CD4-positive, alpha-beta memory T cell (primary cell): ENCODE measurements around the gene DQX1. TPM values are rescaled to one million over a fixed set of nuclear protein-coding genes. Genes with fewer than 3 reads are reported as not detected.
"Not testable (repeated sequence)": the region's sequence is repeated elsewhere in the genome, so short reads cannot be mapped to it uniquely, and the experiment has no call there.

Experiments used
- CTCF ChIA-PET: fragments of 350-600 bp; sonication (Branson Sonifier 250); formaldehyde crosslinking; loops from one replicate; lab custom pipeline; 2021; ENCODE audit warnings: inconsistent platforms; ENCODE audit not compliant: partially characterized antibody; lab: Charles Lee
- POLR2A ChIA-PET: fragments of 350-600 bp; sonication (Branson Sonifier 250); formaldehyde crosslinking; loops from one replicate; lab custom pipeline; 2021; ENCODE audit not compliant: partially characterized antibody; lab: Charles Lee
- DNase-seq, 5 donors: peaks; one replicate each; pipeline versions ENCODE4 v3.0.0 to v3.0.0-alpha.2; 2020 to 2022; ENCODE audit warnings: mixed read lengths in 1 of 5
- H3K27ac ChIP-seq: one replicate; pipeline ENCODE4 v1.7.0; 2013; ENCODE audit warnings: low read depth, low read length
- H3K27me3 ChIP-seq: 2 replicates; pipeline ENCODE4 v1.7.0; 2013; ENCODE audit warnings: mild to moderate bottlenecking, low read length, moderate library complexity; ENCODE audit not compliant: insufficient read depth
- H3K36me3 ChIP-seq: 2 replicates; pipeline ENCODE4 v1.7.0; 2013; ENCODE audit warnings: mild to moderate bottlenecking, low read length, moderate library complexity; ENCODE audit not compliant: insufficient read depth
- H3K4me1 ChIP-seq: 2 replicates; pipeline ENCODE4 v1.7.0; 2013; ENCODE audit warnings: mild to moderate bottlenecking, low read length, moderate library complexity; ENCODE audit not compliant: insufficient read depth
- H3K4me3 ChIP-seq, 2 donors: one replicate each; pipeline ENCODE4 v1.7.0; 2013; ENCODE audit warnings: low read length in 2 of 2, mild to moderate bottlenecking in 1 of 2
- H3K9me3 ChIP-seq, 2 donors: one replicate each; pipeline ENCODE4 v1.7.0; 2013; ENCODE audit warnings: low read length in 2 of 2, control low read depth in 1 of 2; ENCODE audit not compliant: control insufficient read depth in 1 of 2
- H3K27ac Mint-ChIP-seq, 7 donors: one replicate each; pipeline ENCODE4 v1.8.0; 2020 to 2021; ENCODE audit warnings: mixed read lengths in 7 of 7, mild to moderate bottlenecking in 6 of 7, inconsistent platforms in 3 of 7, moderate library complexity in 3 of 7
- H3K27me3 Mint-ChIP-seq, 2 donors: one replicate each; pipeline ENCODE4 v1.8.0; 2020 to 2021; ENCODE audit warnings: mixed read lengths in 2 of 2
- H3K36me3 Mint-ChIP-seq, 2 donors: one replicate each; pipeline ENCODE4 v1.8.0; 2020 to 2021; ENCODE audit warnings: mixed read lengths in 2 of 2, inconsistent platforms in 1 of 2, mild to moderate bottlenecking in 1 of 2
- H3K4me1 Mint-ChIP-seq, 4 donors: one replicate each; pipeline ENCODE4 v1.8.0; 2020 to 2021; ENCODE audit warnings: mixed read lengths in 4 of 4, mild to moderate bottlenecking in 1 of 4
- H3K4me3 Mint-ChIP-seq, 8 donors: one replicate each; pipeline ENCODE4 v1.8.0; 2020 to 2021; ENCODE audit warnings: mixed read lengths in 8 of 8, mild to moderate bottlenecking in 7 of 8, moderate library complexity in 6 of 8, inconsistent platforms in 3 of 8
- H3K9me3 Mint-ChIP-seq, 8 donors: one replicate each; pipeline ENCODE4 v1.8.0; 2020 to 2021; ENCODE audit warnings: mixed read lengths in 8 of 8, mild to moderate bottlenecking in 5 of 8, inconsistent platforms in 3 of 8, moderate library complexity in 1 of 8
- intact Hi-C: fragments of 100-400 bp; cut with micrococcal nuclease; formaldehyde crosslinking; loops from one replicate; pipeline ENCODE4 v1.15.1; 2023
- polyA plus RNA-seq, 2 donors: library from polyadenylated mRNA; unstranded; fragments of 300-500 nt; fragmentation: Illumina TruSeq; gene quantifications; one replicate each; pipeline ENCODE4 v1.2.3, GENCODE V29; 2021
- total RNA-seq, 2 experiments: library from RNA; stranded (reverse); gene quantifications; one replicate each; pipeline ENCODE4 v1.2.3, GENCODE V29; 2021

The DQX1 gene
- total and polyA plus RNA-seq, 4 experiments from 2014 or later, result 0.35 to 0.44 TPM; not detected in 2

DNA sequence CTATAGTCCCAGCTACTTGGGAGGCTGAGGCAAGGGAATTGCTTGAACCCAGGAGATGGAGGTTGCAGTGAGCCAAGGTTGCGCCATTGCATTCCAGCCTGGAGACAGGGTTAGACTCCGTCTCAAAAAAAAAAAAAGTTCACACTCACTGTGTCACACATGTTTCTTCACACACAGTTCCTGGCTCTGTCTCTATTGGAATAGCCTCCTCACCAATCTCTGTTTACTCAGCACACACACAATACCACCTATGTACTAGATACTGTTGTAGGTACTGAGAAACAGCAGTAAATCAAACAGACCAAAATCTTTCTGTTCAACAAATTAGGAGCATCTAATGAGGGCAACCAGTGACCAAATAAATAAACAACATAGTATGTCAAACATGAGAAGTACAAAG is 39.9 kb downstream of the DQX1 start:
- CTCF ChIA-PET, result interaction anchor here (11.3 kb wide), 1 partner anchor 102 kb away, joined by 141 read pairs; no protein-coding TSS in a partner anchor
- intact Hi-C loops, result loop anchor here (10.0 kb wide), 1 partner anchor 169 kb away; the partner anchor contains the start of gene SEMA4F
- Mint-ChIP-seq H3K4me3 (peak overlapping the region in 1 of 8 donors; percentile 41), H3K27ac (no peak overlapping the region), H3K9me3 (no peaks in the 10 kb centered on the region), H3K27me3 (no peaks in the 10 kb centered on the region), H3K4me1 (peaks cover 12 to 26% (median 17%) of the 10 kb centered on the region in 4 donors), H3K36me3 (peaks cover 30 to 41% of the 10 kb centered on the region in 2 donors)
- Histone ChIP-seq H3K9me3 (no peaks in the 10 kb centered on the region), H3K27me3 (no peaks in the 10 kb centered on the region), H3K4me3 (no peak overlapping the region), H3K4me1 (peaks cover 23% of the 10 kb centered on the region), H3K36me3 (peaks cover 17% of the 10 kb centered on the region), H3K27ac (no peak overlapping the region)
- no peak for DNase-seq
- POLR2A ChIA-PET, result no interaction called here

GRCh38 chr2:74483675-74484164 is 42.3 kb downstream of the DQX1 start:
- Histone ChIP-seq H3K4me1 (peaks cover 28% of the 10 kb centered on the region), H3K4me3 (peak overlapping the region; percentile 57 to 100), H3K27ac (peak overlapping the region; percentile 91)
- not testable (repeated sequence) for H3K9me3 ChIP-seq, H3K9me3 Mint-ChIP-seq, H3K27me3 ChIP-seq, H3K27me3 Mint-ChIP-seq, H3K36me3 ChIP-seq, DNase-seq
- CTCF ChIA-PET, result interaction anchor here (0.6 to 11.3 kb wide), 20 partner anchors 9 to 747 kb away, joined by 3 to 141 read pairs (median 8); partner anchors contain the start of genes AUP1, DQX1, HTRA2 and INO80B
- peaks cover 17 to 43% (median 25%) of the 10 kb centered on the region in 4 donors for H3K4me1 Mint-ChIP-seq
- peaks cover 19 to 36% of the 10 kb centered on the region in 2 donors for H3K36me3 Mint-ChIP-seq
- H3K27ac Mint-ChIP-seq, result peak overlapping the region; percentile 91 to 100 (median 100)
- intact Hi-C loops, result loop anchor here (1.0 to 10.0 kb wide), 12 partner anchors 11 to 393 kb away; partner anchors contain the start of genes C2orf81, DOK1, MOB1A and MRPL53
- POLR2A ChIA-PET, result interaction anchor here (0.8 to 14.3 kb wide), 24 partner anchors 10 to 746 kb away, joined by 3 to 516 read pairs (median 6); partner anchors contain the start of genes AUP1, C2orf81, HTRA2 and INO80B
- peak overlapping the region; percentile 99 to 100 (median 100) for H3K4me3 Mint-ChIP-seq

GRCh38 chr2:74482801-74483674 is 43.0 kb downstream of the DQX1 start, which contains the start of the genes CCDC142 and TTC31:
Gene CCDC142, minus strand, starts transcription at chr2:74482998. Its CDS starts 161 bp downstream, at chr2:74482837.
Gene TTC31, plus strand, starts transcription at chr2:74483081. Its CDS starts 15 bp downstream, at chr2:74483096.
- Histone ChIP-seq H3K4me3 (peak within 1 kb of the TSS; percentile 57 to 100), H3K9me3 (no peaks in the 10 kb centered on the region), H3K4me1 (peaks cover 28% of the 10 kb centered on the region), H3K27ac (peak within 1 kb of the TSS; percentile 91), H3K36me3 (no peaks in the 10 kb centered on the region), H3K27me3 (no peaks in the 10 kb centered on the region)
- intact Hi-C loops, result loop anchor here (1.0 to 10.0 kb wide), 12 partner anchors 11 to 393 kb away; partner anchors contain the start of genes C2orf81, DOK1, MOB1A and MRPL53
- DNase-seq, result peak; percentile 94 to 98 (median 96)
- Mint-ChIP-seq H3K36me3 (peaks cover 19 to 36% of the 10 kb centered on the region in 2 donors), H3K27me3 (no peaks in the 10 kb centered on the region), H3K9me3 (no peaks in the 10 kb centered on the region), H3K4me3 (peak within 1 kb of the TSS; percentile 99 to 100 (median 100)), H3K27ac (peak within 1 kb of the TSS; percentile 91 to 100 (median 100)), H3K4me1 (peaks cover 17 to 43% (median 25%) of the 10 kb centered on the region in 4 donors)
- POLR2A ChIA-PET, result interaction anchor here (0.6 to 14.3 kb wide), 33 partner anchors 10 to 746 kb away, joined by 3 to 516 read pairs (median 4); partner anchors contain the start of genes AUP1, C2orf81, HTRA2 and INO80B
- CTCF ChIA-PET, result interaction anchor here (0.6 to 11.3 kb wide), 26 partner anchors 9 to 746 kb away, joined by 3 to 141 read pairs (median 5); partner anchors contain the start of genes AUP1, DQX1, HTRA2 and INO80B

GRCh38 chr2:74481961-74482800 is 43.9 kb downstream of the DQX1 start:
- Mint-ChIP-seq H3K4me3 (peak overlapping the region; percentile 99 to 100 (median 100)), H3K36me3 (peaks cover 19 to 41% of the 10 kb centered on the region in 2 donors), H3K27me3 (no peaks in the 10 kb centered on the region), H3K4me1 (peaks cover 19 to 43% (median 27%) of the 10 kb centered on the region in 4 donors), H3K9me3 (no peaks in the 10 kb centered on the region), H3K27ac (peak overlapping the region; percentile 91 to 100 (median 100))
- Histone ChIP-seq H3K36me3 (peaks cover 4% of the 10 kb centered on the region), H3K27me3 (no peaks in the 10 kb centered on the region), H3K4me1 (peaks cover 28% of the 10 kb centered on the region), H3K27ac (peak overlapping the region; percentile 91), H3K9me3 (no peaks in the 10 kb centered on the region), H3K4me3 (peak overlapping the region; percentile 57 to 100)
- DNase-seq, result peak in 2 of 5 donors; percentile 23 to 60
- intact Hi-C loops, result loop anchor here (2.0 to 10.0 kb wide), 2 partner anchors 73 to 173 kb away; partner anchors contain the start of genes DOK1 and SEMA4F
- ChIA-PET POLR2A (interaction anchor here (0.6 to 14.3 kb wide), 29 partner anchors 9 to 745 kb away, joined by 3 to 516 read pairs (median 6); partner anchors contain the start of genes AUP1, C2orf81, HTRA2 and INO80B), CTCF (interaction anchor here (0.8 to 11.3 kb wide), 23 partner anchors 8 to 654 kb away, joined by 3 to 141 read pairs (median 6); partner anchors contain the start of genes AUP1, DQX1, HTRA2 and INO80B)

DNA sequence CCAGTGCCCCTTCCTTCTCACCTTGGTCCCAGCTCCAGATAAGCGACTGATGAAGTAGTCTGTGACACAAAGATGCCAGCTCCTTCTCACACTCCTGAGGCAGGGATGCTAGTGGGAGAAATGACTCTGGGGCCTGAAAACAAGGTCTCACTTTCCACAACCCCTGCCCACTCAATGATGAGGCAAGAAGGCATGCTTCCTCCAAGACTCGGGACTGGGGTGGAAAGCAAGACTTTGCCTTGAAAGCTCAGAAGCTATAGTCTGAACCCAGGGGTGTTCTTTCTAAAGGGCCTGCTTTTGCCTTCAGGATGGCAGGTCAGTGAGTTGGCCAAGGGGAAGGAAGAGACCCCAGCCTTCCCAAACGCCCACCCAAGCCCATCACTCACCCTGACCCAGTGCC is 44.6 kb downstream of the DQX1 start:
- Histone ChIP-seq H3K27ac (peak overlapping the region; percentile 91), H3K36me3 (peaks cover 5% of the 10 kb centered on the region), H3K9me3 (no peaks in the 10 kb centered on the region), H3K27me3 (no peaks in the 10 kb centered on the region), H3K4me1 (peaks cover 28% of the 10 kb centered on the region), H3K4me3 (peak overlapping the region in 1 of 2 donors; percentile 100)
- Mint-ChIP-seq H3K4me3 (peak overlapping the region; percentile 99 to 100 (median 100)), H3K4me1 (peaks cover 17 to 43% (median 26%) of the 10 kb centered on the region in 4 donors), H3K27me3 (no peaks in the 10 kb centered on the region), H3K9me3 (no peaks in the 10 kb centered on the region), H3K36me3 (peaks cover 13 to 40% of the 10 kb centered on the region in 2 donors), H3K27ac (peak overlapping the region in 2 of 7 donors; percentile 46 to 91)
- intact Hi-C loops, result loop anchor here (10.0 kb wide), 1 partner anchor 173 kb away; the partner anchor contains the start of gene SEMA4F
- no peak for DNase-seq
- ChIA-PET CTCF (interaction anchor here (1.0 to 11.3 kb wide), 11 partner anchors 7 to 654 kb away, joined by 3 to 141 read pairs (median 11); partner anchors contain the start of genes AUP1, C2orf81, HTRA2 and INO80B), POLR2A (interaction anchor here (0.9 to 14.3 kb wide), 15 partner anchors 9 to 368 kb away, joined by 3 to 516 read pairs (median 12); partner anchors contain the start of genes AUP1, C2orf81, HTRA2 and INO80B)
